GM21528 (cell line): ENCODE measurements around the gene GTPBP3.

Experiments
- ATAC-seq: cut with Tn5 transposase; IDR thresholded peaks from one replicate; pipeline ENCODE4 v1.9.1; 2021; ENCODE audit warnings: mild to moderate bottlenecking, moderate library complexity; ENCODE audit not compliant: unreplicated experiment, low FRiP score

GTPBP3 gene

DNA sequence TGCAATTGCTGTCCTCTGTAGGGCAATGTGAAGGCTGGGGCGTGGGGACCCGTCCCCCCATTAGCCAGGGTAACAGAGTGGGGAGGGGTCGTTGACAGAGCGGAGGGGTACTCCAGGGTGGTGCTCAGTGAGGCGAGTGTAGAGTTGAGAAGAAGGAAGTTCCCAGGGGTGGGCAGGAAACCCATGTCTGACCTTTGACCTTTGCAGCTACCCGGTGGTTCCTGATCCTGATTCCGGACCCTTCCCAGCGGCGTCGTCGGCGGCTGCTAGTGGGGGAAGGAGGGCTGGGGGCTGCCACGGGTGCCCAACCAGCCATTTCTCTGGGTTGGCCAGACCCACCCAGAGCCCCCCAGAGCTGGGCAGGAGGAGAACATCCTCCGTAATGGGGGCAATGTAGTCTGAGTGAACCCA, 41.9 kb downstream of the GTPBP3 start:
- no peak for ATAC-seq

DNA sequence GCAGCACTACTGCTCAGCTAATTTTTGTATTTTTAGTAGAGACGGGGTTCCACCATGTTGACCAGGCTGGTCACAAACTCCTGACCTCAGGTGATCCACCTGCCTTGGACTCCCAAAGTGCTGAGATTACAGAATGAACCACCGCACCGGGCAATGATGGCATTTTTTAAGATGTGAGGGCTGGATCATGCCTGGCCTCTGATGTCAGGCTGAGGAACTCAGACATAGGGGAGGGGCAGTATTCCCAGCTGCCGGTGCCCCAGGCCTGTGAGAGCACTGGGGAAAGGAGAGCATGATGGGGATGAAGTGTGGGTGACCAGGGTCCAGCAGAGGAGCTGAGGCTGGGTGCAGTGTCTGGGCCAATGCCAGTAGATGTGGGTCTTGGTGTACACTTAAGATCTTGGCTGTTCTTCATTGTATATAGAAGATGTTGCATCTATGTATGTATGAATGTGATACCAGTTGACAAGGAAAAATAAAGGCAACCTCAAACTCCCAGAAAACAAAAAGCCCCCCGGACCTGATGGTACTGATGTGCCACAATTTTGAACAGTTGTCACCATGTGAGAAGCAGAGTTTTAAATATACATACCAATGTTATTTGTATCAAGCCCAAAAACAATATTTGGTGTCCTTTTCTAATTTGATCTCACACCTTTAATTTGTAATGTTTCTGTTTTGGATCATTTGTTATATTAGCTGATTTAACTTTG, 43.2 kb downstream of the GTPBP3 start:
- ATAC-seq = no peak

DNA sequence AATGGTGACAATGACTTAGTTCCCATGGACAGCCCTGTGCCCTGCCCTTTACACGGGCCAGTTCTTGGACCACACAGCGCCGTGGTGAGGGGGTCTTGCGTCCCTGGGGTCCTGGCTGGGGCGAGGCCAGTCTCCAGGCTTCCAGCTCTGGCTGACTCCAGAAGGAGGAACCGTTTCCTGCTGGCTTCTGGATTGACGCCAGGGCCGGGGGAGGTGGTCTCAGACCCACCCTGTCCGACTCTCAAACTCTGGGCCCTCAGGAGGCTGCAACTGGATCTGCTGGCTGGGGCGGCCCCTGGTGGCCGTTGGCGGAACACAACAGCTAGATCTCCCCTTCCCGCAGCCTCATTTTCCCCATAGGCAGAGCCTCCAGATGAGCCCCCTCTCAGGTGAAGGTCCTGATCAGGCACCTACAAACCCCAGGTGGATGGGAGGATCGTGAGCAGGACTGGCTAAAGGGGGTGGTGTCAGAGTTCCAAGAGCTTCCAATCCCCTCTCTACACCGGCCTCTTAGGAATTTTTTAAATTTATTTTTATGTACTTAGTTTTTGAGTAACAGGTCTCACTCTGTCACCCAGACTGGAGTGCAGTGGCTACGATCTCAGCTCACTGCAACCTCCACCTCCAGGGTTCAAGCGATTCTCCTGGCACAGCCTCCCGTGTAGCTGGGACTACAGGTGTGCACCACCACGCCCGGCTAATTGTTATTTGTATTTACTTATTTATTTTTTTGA, 48.7 kb downstream of the GTPBP3 start:
- no peak for ATAC-seq

DNA sequence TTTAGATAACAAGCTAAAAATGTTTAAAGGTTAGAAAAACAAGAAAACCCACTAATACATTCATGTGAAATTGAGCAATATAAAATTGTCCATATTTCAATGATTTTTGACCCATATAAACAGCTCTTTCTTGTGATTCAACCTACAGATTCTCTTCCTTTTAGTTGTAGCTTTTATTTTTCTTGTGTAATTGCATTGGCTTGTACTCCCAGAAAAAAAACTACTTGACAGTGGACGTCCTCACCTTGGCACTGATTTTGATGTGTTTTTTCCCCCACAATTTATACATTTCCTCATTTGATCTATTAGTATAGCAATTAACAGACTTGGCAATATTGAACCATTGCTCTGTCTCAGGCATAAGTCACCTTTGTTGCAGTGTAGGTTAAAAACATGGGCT, 51.9 kb downstream of the GTPBP3 start:
- ATAC-seq = no peak

DNA sequence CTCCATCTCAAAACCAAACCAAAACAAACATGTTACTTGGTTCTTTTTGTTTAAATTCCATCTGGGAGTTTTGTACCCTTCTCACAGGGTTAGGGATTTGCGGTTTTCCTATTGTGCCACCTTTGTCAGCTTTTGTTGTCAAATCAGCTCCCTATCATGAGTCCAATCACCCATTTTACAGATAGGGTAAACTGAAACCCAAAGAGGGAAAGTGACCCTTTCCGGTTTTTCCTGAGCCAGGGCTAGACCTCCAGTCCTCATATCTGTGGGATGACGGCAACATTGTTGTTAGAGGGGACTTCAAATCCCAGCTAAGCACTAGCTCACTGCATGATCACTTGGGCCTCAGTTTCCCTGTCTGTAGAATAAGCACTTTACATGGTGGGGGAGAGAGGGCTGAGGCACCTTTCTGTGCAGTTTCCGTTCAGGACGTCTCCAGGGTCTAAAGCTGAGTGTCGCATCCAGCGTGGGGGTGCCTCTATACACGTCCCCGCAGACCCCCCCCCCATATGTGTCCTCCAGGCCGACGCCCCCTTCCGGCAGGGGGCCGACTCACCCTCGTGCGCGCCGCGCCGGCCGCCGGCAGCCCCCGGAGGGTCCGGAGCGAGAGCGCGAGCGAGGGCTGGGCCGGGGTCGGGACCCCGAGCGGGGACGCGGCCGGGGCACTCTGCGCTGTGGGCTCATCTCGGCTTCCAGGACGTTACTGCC, 52.8 kb downstream of the GTPBP3 start:
- no peak for ATAC-seq

DNA sequence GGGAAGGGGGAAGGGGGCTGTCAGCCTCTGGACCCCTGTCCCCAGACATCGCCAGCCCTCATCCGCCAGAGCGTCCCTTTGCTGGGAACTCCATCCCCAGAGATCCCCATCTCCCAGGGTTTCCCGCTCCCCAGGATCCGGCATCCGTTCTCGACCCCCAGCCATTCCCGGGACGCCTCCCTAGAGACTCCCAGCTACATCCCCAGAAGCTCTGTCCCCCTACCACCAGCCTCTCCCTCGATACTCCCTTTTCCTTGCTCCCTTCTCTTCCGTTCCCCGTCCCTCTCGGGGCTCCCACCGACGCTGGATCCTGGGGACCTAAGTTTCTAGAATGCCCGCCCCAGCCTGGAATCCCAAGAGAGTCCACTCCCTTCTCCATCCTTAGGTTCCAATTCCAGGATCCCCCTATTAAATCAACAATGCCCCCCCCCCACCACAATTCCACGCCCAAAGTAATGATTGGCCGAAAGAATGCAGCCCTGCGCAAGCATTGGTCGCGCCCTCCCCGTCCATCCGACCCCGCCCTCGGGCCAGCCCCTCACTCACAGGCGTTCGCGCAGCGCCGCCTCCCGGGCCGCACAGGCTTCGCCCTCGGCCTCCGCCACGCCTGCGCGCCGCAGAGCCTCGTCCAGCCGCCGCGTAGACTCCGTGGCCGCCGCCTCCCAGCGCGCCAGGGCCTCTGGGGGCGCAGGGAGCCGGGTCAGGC, 53.5 kb downstream of the GTPBP3 start:
- ATAC-seq = peak; percentile 67

DNA sequence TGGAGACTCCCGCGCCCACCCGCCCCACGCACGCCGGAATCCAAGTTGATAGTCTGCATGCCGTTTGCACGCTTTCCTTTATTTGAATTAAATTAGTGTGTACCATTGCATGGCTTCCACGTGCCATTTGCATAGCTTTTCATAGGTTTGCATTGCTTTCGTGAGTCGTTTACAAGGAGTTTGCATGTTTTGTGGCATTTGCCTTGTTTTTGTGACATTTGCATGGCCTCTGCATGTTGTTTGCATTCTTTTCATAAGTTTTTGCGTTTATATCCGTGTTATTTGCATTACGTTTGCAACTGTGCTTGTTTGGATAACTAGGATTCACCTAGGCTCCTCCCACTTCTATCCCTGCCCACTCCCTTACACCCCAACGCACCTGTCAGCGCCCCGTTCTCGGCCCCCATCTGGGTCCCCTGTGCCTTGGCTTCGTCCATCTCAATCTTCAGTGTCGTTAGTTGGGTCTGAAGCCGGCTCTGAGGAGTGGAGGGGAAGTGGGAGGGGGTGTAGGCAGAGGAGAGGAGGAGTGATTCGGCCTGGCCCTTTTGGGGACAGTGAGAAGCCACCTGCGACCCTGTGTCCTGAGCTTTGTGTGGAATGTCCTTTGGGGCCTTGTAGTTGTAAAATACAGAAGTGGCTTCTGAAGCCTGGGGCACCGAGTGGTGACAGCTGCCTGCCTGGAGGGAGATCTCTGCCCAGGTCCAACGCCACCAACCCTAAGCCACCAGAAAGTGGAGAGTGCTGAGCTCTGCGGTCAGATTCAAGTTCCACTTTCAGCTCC, 54.2 kb downstream of the GTPBP3 start:
- ATAC-seq = peak; percentile 17
